HG03095 (cell line): ENCODE data around the gene PPOX.
A peak's percentile ranks its signal among the peaks of the same experiment; 100 is the strongest.

Experiments
- ATAC-seq: cut with Tn5 transposase; IDR thresholded peaks from one replicate; pipeline ENCODE4 v1.9.1; 2021; ENCODE audit warnings: moderate library complexity; ENCODE audit not compliant: unreplicated experiment

Gene PPOX

GRCh38 chr1:161165742-161166668 lies at the start of gene PPOX:
PPOX (plus strand) TSS chr1:161166426; CDS start chr1:161166848, 422 bp downstream.
- peak; percentile 87 for ATAC-seq

GRCh38 chr1:161117759-161118581 lies 48.3 kb upstream of the PPOX start, which contains the start of the genes NIT1 and PFDN2:
NIT1 (plus strand) TSS chr1:161118105; CDS start chr1:161118177, 72 bp downstream.
PFDN2 (minus strand) TSS chr1:161118037; CDS start chr1:161118026, 11 bp downstream.
- peak; percentile 57 for ATAC-seq

- peak; percentile 51 for ATAC-seq
Measured at GRCh38 chr1:161119092-161119903, 46.9 kb upstream of the PPOX start.

- ATAC-seq, result no peak
Measured at GRCh38 chr1:161121042-161121650, 45.1 kb upstream of the PPOX start.

- ATAC-seq, result no peak
Measured at GRCh38 chr1:161121834-161122233, 44.4 kb upstream of the PPOX start.

GRCh38 chr1:161122967-161123366 lies 43.3 kb upstream of the PPOX start:
- no peak for ATAC-seq

- ATAC-seq, result no peak
Measured at GRCh38 chr1:161127649-161128048, 38.6 kb upstream of the PPOX start.

- no peak for ATAC-seq
Measured at GRCh38 chr1:161128591-161129420, 37.4 kb upstream of the PPOX start.

- no peak for ATAC-seq
Measured at GRCh38 chr1:161130266-161130665, 36.0 kb upstream of the PPOX start.

- ATAC-seq, result no peak
Measured at GRCh38 chr1:161131523-161132409, 34.5 kb upstream of the PPOX start.

GRCh38 chr1:161132410-161133219 lies 33.6 kb upstream of the PPOX start, which contains the start of gene DEDD:
DEDD (minus strand) TSS chr1:161132667; CDS start chr1:161124462, 8,205 bp downstream.
- ATAC-seq, result peak; percentile 96

GRCh38 chr1:161133220-161133740 lies 32.9 kb upstream of the PPOX start:
- peak; percentile 10 for ATAC-seq

- no peak for ATAC-seq
Measured at GRCh38 chr1:161137881-161138280, 28.3 kb upstream of the PPOX start.

GRCh38 chr1:161138431-161138830 lies 27.8 kb upstream of the PPOX start:
- ATAC-seq, result no peak

- ATAC-seq, result no peak
Measured at GRCh38 chr1:161139766-161140165, 26.5 kb upstream of the PPOX start.

GRCh38 chr1:161140755-161141400 lies 25.3 kb upstream of the PPOX start:
- no peak for ATAC-seq

GRCh38 chr1:161145832-161146231 lies 20.4 kb upstream of the PPOX start:
- ATAC-seq, result no peak
